ACHN (cell line): ENCODE measurements around the gene SPATA33.
"Not testable (repeated sequence)": the region's sequence is repeated elsewhere in the genome, so short reads cannot be mapped to it uniquely, and the experiment has no call there.

Experiments used
- DNase-seq: peaks from one replicate; pipeline ENCODE4 v3.0.0-alpha.2; 2015
- in situ Hi-C: cut with HindIII; loops from 2 replicates; pipeline ENCODE4 v1.10.0; 2017; ENCODE audit warnings: low sequenced_read_pairs, low pct_ligation_motif_present, low pct_unique_long_range_greater_than_20kb

The SPATA33 gene

GRCh38 chr16:89689142-89689541 is 31.5 kb downstream of the SPATA33 start:
- in situ Hi-C loops, result no loop called here
- no peak for DNase-seq

- DNase-seq, in situ Hi-C loops: not testable (repeated sequence)
Measured at GRCh38 chr16:89689621-89690020, 32.0 kb downstream of the SPATA33 start.

- in situ Hi-C loops, result no loop called here
- DNase-seq, result no peak
Measured at GRCh38 chr16:89690392-89690901, 32.8 kb downstream of the SPATA33 start.

GRCh38 chr16:89691231-89691985 is 33.8 kb downstream of the SPATA33 start:
- in situ Hi-C loops, result no loop called here
- DNase-seq, result no peak

GRCh38 chr16:89691986-89692569 is 34.4 kb downstream of the SPATA33 start:
- in situ Hi-C loops, result no loop called here
- no peak for DNase-seq

GRCh38 chr16:89693289-89693731 is 35.7 kb downstream of the SPATA33 start:
- in situ Hi-C loops, result no loop called here
- no peak for DNase-seq

- in situ Hi-C loops, result no loop called here
Measured at GRCh38 chr16:89693931-89694783, 36.5 kb downstream of the SPATA33 start.

GRCh38 chr16:89694784-89695085 is 37.1 kb downstream of the SPATA33 start:
- in situ Hi-C loops, DNase-seq: not testable (repeated sequence)

More at GRCh38 chr16:89693931-89694783, 36.5 kb downstream of the SPATA33 start:
- no peak for DNase-seq

- in situ Hi-C loops, result no loop called here
- DNase-seq, result no peak
Measured at GRCh38 chr16:89695086-89695874, 37.6 kb downstream of the SPATA33 start.

GRCh38 chr16:89695875-89696669 is 38.4 kb downstream of the SPATA33 start:
- in situ Hi-C loops, result no loop called here
- no peak for DNase-seq

- in situ Hi-C loops, result no loop called here
- no peak for DNase-seq
Measured at GRCh38 chr16:89696670-89697128, 39.1 kb downstream of the SPATA33 start.

GRCh38 chr16:89697161-89697615 is 39.6 kb downstream of the SPATA33 start:
- in situ Hi-C loops, result no loop called here
- DNase-seq, result no peak

GRCh38 chr16:89697616-89698331 is 40.1 kb downstream of the SPATA33 start:
- in situ Hi-C loops, result no loop called here

GRCh38 chr16:89698717-89699116 is 41.1 kb downstream of the SPATA33 start:
- in situ Hi-C loops, DNase-seq: not testable (repeated sequence)

More at GRCh38 chr16:89697616-89698331, 40.1 kb downstream of the SPATA33 start:
- no peak for DNase-seq

GRCh38 chr16:89699629-89700099 is 42.0 kb downstream of the SPATA33 start:
- DNase-seq, in situ Hi-C loops: not testable (repeated sequence)

- peak; percentile 100 for DNase-seq
- in situ Hi-C loops, result no loop called here
Measured at GRCh38 chr16:89700100-89700648, 42.5 kb downstream of the SPATA33 start.
